ENCODE data around the gene PRSS58. TPM values are rescaled to one million over a fixed set of nuclear protein-coding genes. Genes with fewer than 3 reads are reported as not detected.
A peak's percentile ranks its signal among the peaks of the same experiment; 100 is the strongest.

The PRSS58 gene
- total and polyA plus RNA-seq, 2 donors (not counting 1 experiment from before 2014, with no cell fraction given) = not detected

DNA sequence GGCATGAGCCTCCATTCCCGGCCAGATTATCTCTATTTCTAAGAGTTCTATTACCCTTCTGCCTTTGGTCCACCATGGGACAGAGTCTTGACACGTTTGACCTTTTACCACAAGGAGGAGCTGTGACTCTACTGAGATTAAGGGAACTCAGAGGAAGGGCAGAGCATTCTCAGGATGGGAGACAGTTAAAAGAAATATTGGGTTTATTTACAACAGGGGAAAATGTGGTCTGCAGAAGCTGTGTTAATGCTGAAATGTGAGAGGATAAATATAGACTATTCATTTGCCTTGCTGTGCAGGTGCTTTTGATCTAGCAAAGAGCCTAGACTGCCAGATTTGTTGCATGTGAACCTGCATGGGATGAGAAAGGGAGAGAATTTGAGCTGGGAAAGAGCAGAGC is 45.8 kb upstream of the PRSS58 start:
- Mint-ChIP-seq H3K27me3 (peaks cover 11% of the 10 kb centered on the region), H3K4me3 (no peak overlapping the region), H3K27ac (no peak overlapping the region), H3K9me3 (ENCODE audit: insufficient read depth) (peaks cover 2% of the 10 kb centered on the region), H3K4me1 (no peaks in the 10 kb centered on the region)
- TF ChIP-seq CTCF (IDR thresholded peaks at IDR 0.05) (no peak), EZH2 (IDR thresholded peaks at IDR 0.05; ENCODE audit: borderline replicate concordance, insufficient read depth, low read depth, low read length, poor library complexity, severe bottlenecking) (no peak)
- Histone ChIP-seq H3K4me3 (ENCODE audit: control extremely low read depth in 1 of 5, extremely low read depth in 1 of 5, insufficient read depth in 1 of 5, low read depth in 2 of 5, low read length in 4 of 5) (no peak overlapping the region), H3K9ac (ENCODE audit: low read length) (no peak overlapping the region), H3K27me3 (replicated peaks in 1 of 4; ENCODE audit: control extremely low read depth in 1 of 4, control insufficient read depth in 3 of 4, insufficient read depth in 4 of 4, low read length in 3 of 4) (no peaks in the 10 kb centered on the region), H3K4me2 (replicated peaks; ENCODE audit: low read depth, low read length, poor library complexity, severe bottlenecking) (no peak overlapping the region), H2AFZ (ENCODE audit: insufficient read depth, low read depth, low read length, poor library complexity, severe bottlenecking) (no peak overlapping the region), H3K4me1 (ENCODE audit: control insufficient read depth in 2 of 2, insufficient read depth in 2 of 2, low read length in 2 of 2) (no peaks in the 10 kb centered on the region), H3K36me3 (replicated peaks in 1 of 2; ENCODE audit: control extremely low read depth in 1 of 2, control insufficient read depth in 1 of 2, extremely low read depth in 1 of 2, insufficient read depth in 2 of 2, low read length in 1 of 2) (no peaks in the 10 kb centered on the region), H3K79me2 (ENCODE audit: control insufficient read depth, insufficient read depth, low read length) (no peaks in the 10 kb centered on the region), H4K20me1 (ENCODE audit: control insufficient read depth, insufficient read depth, low read length, poor library complexity, severe bottlenecking) (no peaks in the 10 kb centered on the region), H3K27ac (ENCODE audit: low read length in 2 of 2) (no peak overlapping the region), H3K9me3 (ENCODE audit: control extremely low read depth in 1 of 3, control insufficient read depth in 2 of 3, insufficient read depth in 1 of 3, low read length in 2 of 3) (no peaks in the 10 kb centered on the region)
- intact Hi-C loops (cut with micrococcal nuclease) = no loop called here
- no peak for ATAC-seq (ENCODE audit: low read depth)
- DNase-seq = no peak
- WGBS (ENCODE audit: insufficient coverage) = 8% methylated on average over 2 of the region's 2 CpGs
- ChIA-PET POLR2A (no interaction called here), CTCF (interaction anchor here (1.5 kb wide), 2 partner anchors 11 to 329 kb away, joined by 3 to 5 read pairs; no protein-coding TSS in a partner anchor)

DNA sequence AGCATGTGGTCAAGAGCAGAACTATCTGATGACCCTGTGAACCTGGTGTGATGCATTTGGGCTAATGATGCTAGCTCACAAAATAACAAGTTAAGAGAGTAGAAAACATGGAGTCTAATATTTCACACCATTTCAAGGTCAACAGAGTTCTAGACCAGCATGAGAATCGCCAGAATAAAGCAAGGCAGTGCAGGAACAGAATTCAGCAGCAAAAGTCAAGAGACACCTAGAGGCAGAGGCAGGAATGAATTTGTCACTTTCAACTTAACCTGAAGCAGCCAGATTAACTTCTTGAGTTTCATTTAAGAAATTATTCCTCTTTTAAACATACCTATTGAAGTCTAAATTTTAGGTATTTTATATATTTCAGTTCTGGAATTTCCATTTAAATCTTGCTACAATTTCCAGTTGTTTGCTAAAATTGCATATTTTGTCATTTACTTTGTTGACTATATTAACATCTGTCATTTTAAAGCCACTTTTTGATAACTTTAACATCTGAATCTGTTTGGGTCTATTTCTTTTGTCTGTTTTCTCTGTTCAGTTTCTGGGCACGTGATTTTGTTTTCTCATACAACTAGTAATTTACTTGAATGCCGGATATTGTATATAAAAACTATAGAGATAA is 44.2 kb upstream of the PRSS58 start:
- Histone ChIP-seq H3K9ac (ENCODE audit: low read length) (no peak overlapping the region), H2AFZ (ENCODE audit: insufficient read depth, low read depth, low read length, poor library complexity, severe bottlenecking) (no peak overlapping the region), H3K27me3 (replicated peaks in 1 of 4; ENCODE audit: control extremely low read depth in 1 of 4, control insufficient read depth in 3 of 4, insufficient read depth in 4 of 4, low read length in 3 of 4) (no peaks in the 10 kb centered on the region), H3K36me3 (replicated peaks in 1 of 2; ENCODE audit: control extremely low read depth in 1 of 2, control insufficient read depth in 1 of 2, extremely low read depth in 1 of 2, insufficient read depth in 2 of 2, low read length in 1 of 2) (no peaks in the 10 kb centered on the region), H3K79me2 (ENCODE audit: control insufficient read depth, insufficient read depth, low read length) (no peaks in the 10 kb centered on the region), H3K4me3 (ENCODE audit: control extremely low read depth in 1 of 5, extremely low read depth in 1 of 5, insufficient read depth in 1 of 5, low read depth in 2 of 5, low read length in 4 of 5) (no peak overlapping the region), H3K27ac (ENCODE audit: low read length in 2 of 2) (no peak overlapping the region), H3K4me1 (ENCODE audit: control insufficient read depth in 2 of 2, insufficient read depth in 2 of 2, low read length in 2 of 2) (peaks cover 0 to 3% of the 10 kb centered on the region in 2 donors), H3K9me3 (ENCODE audit: control extremely low read depth in 1 of 3, control insufficient read depth in 2 of 3, insufficient read depth in 1 of 3, low read length in 2 of 3) (no peaks in the 10 kb centered on the region), H3K4me2 (replicated peaks; ENCODE audit: low read depth, low read length, poor library complexity, severe bottlenecking) (no peak overlapping the region), H4K20me1 (ENCODE audit: control insufficient read depth, insufficient read depth, low read length, poor library complexity, severe bottlenecking) (no peaks in the 10 kb centered on the region)
- Mint-ChIP-seq H3K4me3 (no peak overlapping the region), H3K4me1 (peaks cover 2% of the 10 kb centered on the region), H3K27ac (no peak overlapping the region), H3K9me3 (ENCODE audit: insufficient read depth) (peaks cover 2% of the 10 kb centered on the region), H3K27me3 (peaks cover 15% of the 10 kb centered on the region)
- POLR2A ChIA-PET = no interaction called here
- no peak for ATAC-seq (ENCODE audit: low read depth)
- 36% methylated on average over 1 of the region's 3 CpGs for WGBS (ENCODE audit: insufficient coverage)
- intact Hi-C loops (cut with micrococcal nuclease) = no loop called here
- DNase-seq = no peak
- TF ChIP-seq CTCF (IDR thresholded peaks at IDR 0.05) (peak; percentile 25), EZH2 (IDR thresholded peaks at IDR 0.05; ENCODE audit: borderline replicate concordance, insufficient read depth, low read depth, low read length, poor library complexity, severe bottlenecking) (no peak)
- CTCF ChIA-PET = no interaction called here

Measured in B cell (primary cell).